Activated T-cell treated with anti-CD3 and anti-CD28 coated beads, Interleukin-2, amount 50 U/mL, for 4 hours (primary cell): ENCODE results near the gene PXN. TPM values are rescaled to one million over a fixed set of nuclear protein-coding genes. Genes with fewer than 3 reads are reported as not detected.
A peak's percentile ranks its signal among the peaks of the same experiment; 100 is the strongest.
"Not testable (repeated sequence)": the region's sequence is repeated elsewhere in the genome, so short reads cannot be mapped to it uniquely, and the experiment has no call there.

Experiments
- ATAC-seq, 2 donors: fragments of 200-7000 bp; cut with Tn5 transposase; one replicate each; pipeline ENCODE4 v1.10.0; 2021
- DNase-seq: peaks from one replicate; pipeline ENCODE4 v3.0.0-alpha.2; 2020
- H3K27me3 Mint-ChIP-seq: one replicate; pipeline ENCODE4 v1.8.0; 2021; ENCODE audit warnings: low read depth, mixed read lengths
- H3K36me3 Mint-ChIP-seq: one replicate; pipeline ENCODE4 v1.8.0; 2022; ENCODE audit warnings: mixed read lengths; ENCODE audit not compliant: insufficient read depth
- H3K4me1 Mint-ChIP-seq: one replicate; pipeline ENCODE4 v1.8.0; 2021; ENCODE audit warnings: low read depth, mixed read lengths
- H3K4me3 Mint-ChIP-seq: one replicate; pipeline ENCODE4 v1.8.0; 2021; ENCODE audit warnings: mild to moderate bottlenecking, moderate library complexity, mixed read lengths
- H3K9me3 Mint-ChIP-seq: one replicate; pipeline ENCODE4 v1.8.0; 2021; ENCODE audit warnings: mixed read lengths
- total RNA-seq, 3 donors: library from RNA; stranded (reverse); gene quantifications; one replicate each; pipeline ENCODE4 v1.2.1, GENCODE V29; 2021

Gene PXN
- total RNA-seq, 3 donors from 2014 or later: 49.2 to 54.0 (median 51.1) TPM

- H3K27me3 Mint-ChIP-seq: no peaks in the 10 kb centered on the region
- H3K4me3 Mint-ChIP-seq: peak overlapping the region; percentile 99
- H3K4me1 Mint-ChIP-seq: peaks cover 36% of the 10 kb centered on the region
- no peak for ATAC-seq
- peaks cover 43% of the 10 kb centered on the region for H3K36me3 Mint-ChIP-seq
- no peak for DNase-seq
- H3K9me3 Mint-ChIP-seq: no peaks in the 10 kb centered on the region
These were observed 65.1 kb downstream of the PXN start for GRCh38 chr12:120200364-120200800.

DNA sequence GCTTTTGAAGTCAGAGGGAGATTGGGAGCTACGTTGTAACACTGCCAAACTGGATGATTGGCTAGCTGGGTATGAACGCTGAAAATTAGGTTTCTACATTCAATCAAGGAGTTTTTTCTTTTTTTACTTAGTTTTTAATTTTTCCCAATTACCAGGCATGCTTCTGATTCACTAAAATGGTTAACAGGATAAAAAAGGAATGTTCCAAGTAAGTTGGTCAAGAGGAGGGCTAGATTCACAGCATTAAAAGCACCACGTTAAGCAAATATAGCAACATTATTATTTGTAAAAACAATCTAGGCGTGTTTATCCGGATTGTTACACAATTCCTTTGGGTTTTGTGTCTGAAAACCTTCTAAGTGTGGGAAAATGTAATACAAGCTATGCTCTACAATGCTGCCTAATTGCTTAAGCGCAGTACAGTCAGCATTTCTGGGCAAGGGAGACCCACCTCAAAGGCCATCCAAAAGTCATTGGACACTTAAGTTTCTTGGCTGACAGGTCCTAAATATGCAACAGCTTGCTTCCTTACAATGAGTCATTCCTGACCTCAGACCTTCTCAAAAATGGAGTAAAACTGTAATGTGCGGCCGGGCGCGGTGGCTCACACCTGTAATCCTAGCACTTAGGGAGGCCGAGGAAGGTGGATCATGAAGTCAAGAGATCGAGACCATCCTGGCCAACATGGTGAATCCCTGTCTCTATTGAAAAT, 65.8 kb downstream of the PXN start:
- Mint-ChIP-seq H3K36me3 (peaks cover 47% of the 10 kb centered on the region), H3K9me3 (no peaks in the 10 kb centered on the region), H3K27me3 (no peaks in the 10 kb centered on the region), H3K4me3 (peak overlapping the region; percentile 99), H3K4me1 (peaks cover 40% of the 10 kb centered on the region)
- ATAC-seq (no peak), DNase-seq (peak; percentile 30)

- ATAC-seq (no peak), DNase-seq (no peak)
- Mint-ChIP-seq H3K36me3 (peaks cover 47% of the 10 kb centered on the region), H3K9me3 (no peaks in the 10 kb centered on the region), H3K4me3 (peak overlapping the region; percentile 99), H3K4me1 (peaks cover 41% of the 10 kb centered on the region), H3K27me3 (no peaks in the 10 kb centered on the region)
These were observed 66.5 kb downstream of the PXN start for GRCh38 chr12:120199025-120199424.

GRCh38 chr12:120197542-120197887, 68.0 kb downstream of the PXN start:
- H3K9me3 Mint-ChIP-seq: no peaks in the 10 kb centered on the region
- H3K27me3 Mint-ChIP-seq: no peaks in the 10 kb centered on the region
- H3K4me1 Mint-ChIP-seq: peaks cover 46% of the 10 kb centered on the region
- no peak for ATAC-seq
- H3K4me3 Mint-ChIP-seq: peak overlapping the region; percentile 99
- no peak for DNase-seq
- H3K36me3 Mint-ChIP-seq: peaks cover 52% of the 10 kb centered on the region

GRCh38 chr12:120196817-120197541, 68.6 kb downstream of the PXN start:
- H3K9me3 Mint-ChIP-seq, DNase-seq, H3K27me3 Mint-ChIP-seq, ATAC-seq: not testable (repeated sequence)
- peaks cover 52% of the 10 kb centered on the region for H3K36me3 Mint-ChIP-seq
- H3K4me3 Mint-ChIP-seq: peak overlapping the region; percentile 99
- peaks cover 46% of the 10 kb centered on the region for H3K4me1 Mint-ChIP-seq

- peak overlapping the region; percentile 94 for H3K4me3 Mint-ChIP-seq
- DNase-seq: no peak
- no peaks in the 10 kb centered on the region for H3K9me3 Mint-ChIP-seq
- ATAC-seq: no peak
- H3K27me3 Mint-ChIP-seq: no peaks in the 10 kb centered on the region
- H3K36me3 Mint-ChIP-seq: peaks cover 54% of the 10 kb centered on the region
- peaks cover 50% of the 10 kb centered on the region for H3K4me1 Mint-ChIP-seq
These were observed 69.2 kb downstream of the PXN start for GRCh38 chr12:120196363-120196762.

GRCh38 chr12:120194534-120195395, 70.8 kb downstream of the PXN start, which contains the start of gene GCN1:
TSS of gene GCN1 (minus strand) at chr12:120194715. CDS start at chr12:120194697, 18 bp downstream.
- H3K36me3 Mint-ChIP-seq: peaks cover 46% of the 10 kb centered on the region
- DNase-seq (peak; percentile 85), ATAC-seq (peak; percentile 75 to 78)
- peaks cover 50% of the 10 kb centered on the region for H3K4me1 Mint-ChIP-seq
- H3K4me3 Mint-ChIP-seq: peak within 1 kb of the TSS; percentile 94
- H3K9me3 Mint-ChIP-seq: no peaks in the 10 kb centered on the region
- no peaks in the 10 kb centered on the region for H3K27me3 Mint-ChIP-seq

- Mint-ChIP-seq H3K36me3 (peaks cover 40% of the 10 kb centered on the region), H3K9me3 (no peaks in the 10 kb centered on the region), H3K27me3 (no peaks in the 10 kb centered on the region), H3K4me1 (peaks cover 46% of the 10 kb centered on the region), H3K4me3 (peak overlapping the region; percentile 94)
- ATAC-seq (peak; percentile 15 to 16), DNase-seq (no peak)
These were observed 71.3 kb downstream of the PXN start for GRCh38 chr12:120194226-120194533.

DNA sequence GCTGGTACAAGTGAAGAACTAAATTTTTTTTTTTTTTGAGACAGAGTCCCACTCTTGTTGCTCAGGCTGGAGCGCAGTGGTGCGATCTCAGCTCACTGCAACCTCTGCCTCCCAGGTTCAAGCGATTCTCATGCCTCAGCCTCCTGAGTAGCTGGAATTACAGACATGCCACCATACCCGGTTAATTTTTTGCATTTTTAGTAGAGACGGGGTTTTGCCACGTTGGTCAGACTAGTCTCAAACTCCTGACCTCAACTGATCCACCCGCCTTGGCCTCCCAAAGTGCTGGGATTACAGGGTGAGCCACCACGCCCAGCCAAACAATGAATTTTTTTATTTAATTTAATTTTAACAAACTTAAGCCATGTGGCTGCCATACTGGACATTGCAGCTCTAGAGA, 72.2 kb downstream of the PXN start:
- peaks cover 33% of the 10 kb centered on the region for H3K36me3 Mint-ChIP-seq
- not testable (repeated sequence) for ATAC-seq, DNase-seq, H3K9me3 Mint-ChIP-seq, H3K27me3 Mint-ChIP-seq
- peaks cover 39% of the 10 kb centered on the region for H3K4me1 Mint-ChIP-seq
- H3K4me3 Mint-ChIP-seq: peak overlapping the region; percentile 94

DNA sequence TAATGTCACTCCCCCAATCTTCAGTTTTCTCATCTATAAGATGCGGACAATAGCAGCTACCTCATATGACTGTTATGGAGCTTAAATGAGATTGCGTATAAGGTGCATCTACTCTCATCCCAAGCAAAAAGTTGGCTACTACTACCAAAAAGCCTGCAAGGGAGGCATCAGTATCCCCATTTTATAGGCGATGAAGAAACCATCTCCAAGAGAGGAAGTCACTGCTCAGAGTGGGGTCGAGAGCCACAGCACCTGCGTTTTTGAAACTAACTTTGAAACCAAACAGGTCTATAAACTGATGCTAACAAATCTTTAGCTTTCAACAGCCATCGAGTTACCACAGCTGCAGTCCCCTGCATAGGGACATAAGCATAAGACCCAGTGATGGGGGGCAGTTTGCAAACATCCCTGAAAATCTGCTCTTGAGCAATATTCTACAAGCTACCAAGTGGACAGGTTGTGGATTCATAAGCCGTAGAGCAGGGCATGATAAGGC, 74.5 kb downstream of the PXN start:
- H3K9me3 Mint-ChIP-seq: no peaks in the 10 kb centered on the region
- peaks cover 27% of the 10 kb centered on the region for H3K4me1 Mint-ChIP-seq
- H3K36me3 Mint-ChIP-seq: peaks cover 33% of the 10 kb centered on the region
- ATAC-seq (no peak), DNase-seq (no peak)
- H3K27me3 Mint-ChIP-seq: no peaks in the 10 kb centered on the region
- H3K4me3 Mint-ChIP-seq: no peak overlapping the region

GRCh38 chr12:120190386-120190785, 75.1 kb downstream of the PXN start:
- H3K4me3 Mint-ChIP-seq: no peak overlapping the region
- no peaks in the 10 kb centered on the region for H3K27me3 Mint-ChIP-seq
- ATAC-seq (no peak), DNase-seq (no peak)
- H3K9me3 Mint-ChIP-seq: no peaks in the 10 kb centered on the region
- H3K4me1 Mint-ChIP-seq: peaks cover 25% of the 10 kb centered on the region
- H3K36me3 Mint-ChIP-seq: peaks cover 30% of the 10 kb centered on the region

GRCh38 chr12:120186654-120187053, 78.9 kb downstream of the PXN start:
- DNase-seq (no peak), ATAC-seq (no peak)
- no peak overlapping the region for H3K4me3 Mint-ChIP-seq
- peaks cover 9% of the 10 kb centered on the region for H3K4me1 Mint-ChIP-seq
- H3K36me3 Mint-ChIP-seq: peaks cover 41% of the 10 kb centered on the region
- H3K27me3 Mint-ChIP-seq: no peaks in the 10 kb centered on the region
- H3K9me3 Mint-ChIP-seq: no peaks in the 10 kb centered on the region

GRCh38 chr12:120183211-120183631, 82.3 kb downstream of the PXN start:
- Mint-ChIP-seq H3K27me3 (no peaks in the 10 kb centered on the region), H3K9me3 (no peaks in the 10 kb centered on the region), H3K4me1 (peaks cover 4% of the 10 kb centered on the region), H3K36me3 (peaks cover 45% of the 10 kb centered on the region), H3K4me3 (no peak overlapping the region)
- no peak for DNase-seq
- ATAC-seq: no peak

DNA sequence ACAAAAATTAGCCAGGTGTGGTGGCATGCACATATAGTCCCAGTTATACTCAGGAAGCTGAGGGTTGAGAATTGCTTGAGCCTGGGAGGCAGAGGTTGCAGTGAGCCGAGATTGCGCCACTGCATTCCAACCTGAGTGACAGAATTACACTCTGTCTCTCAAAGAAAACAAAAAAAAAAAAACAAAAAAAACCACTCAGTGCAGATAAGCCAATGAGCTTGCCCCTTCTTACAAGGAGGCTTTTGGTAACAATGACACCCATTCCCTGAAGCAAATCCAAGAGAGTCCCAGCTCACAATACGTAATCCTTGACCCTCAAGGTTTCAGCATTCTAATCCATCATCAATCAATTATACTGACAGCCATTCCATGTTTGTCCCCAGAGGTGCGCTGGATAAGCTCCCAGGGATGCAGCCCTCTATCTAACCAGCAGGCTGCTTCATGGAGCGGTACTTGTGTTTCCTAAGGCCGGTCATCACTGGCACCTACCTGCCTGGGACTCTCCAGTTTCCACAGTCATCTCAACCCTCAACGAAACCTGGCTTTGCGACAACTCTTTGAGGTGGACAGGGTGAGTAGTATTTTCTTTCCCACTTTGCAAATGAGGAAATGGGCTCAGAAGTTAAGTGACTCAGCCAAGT, 83.4 kb downstream of the PXN start:
- DNase-seq (no peak), ATAC-seq (no peak)
- Mint-ChIP-seq H3K36me3 (peaks cover 52% of the 10 kb centered on the region), H3K4me3 (no peak overlapping the region), H3K4me1 (peaks cover 4% of the 10 kb centered on the region), H3K27me3 (no peaks in the 10 kb centered on the region), H3K9me3 (no peaks in the 10 kb centered on the region)
